ENCODE results near the gene CEP104.

The CEP104 gene

GRCh38 chr1:3886106-3886670 is 29.2 kb upstream of the CEP104 start:
- no peaks in the 10 kb centered on the region for H3K27me3 Mint-ChIP-seq (ENCODE audit: low read depth)
- H3K36me3 Mint-ChIP-seq (ENCODE audit: low read depth) = peaks cover 33% of the 10 kb centered on the region
- no peaks in the 10 kb centered on the region for H3K9me3 Mint-ChIP-seq
- H3K27ac Mint-ChIP-seq = no peak overlapping the region
- H3K4me1 Mint-ChIP-seq (ENCODE audit: low read depth) = peaks cover 11% of the 10 kb centered on the region
- no peak overlapping the region for H3K4me3 Mint-ChIP-seq

- Mint-ChIP-seq H3K27me3 (ENCODE audit: low read depth) (no peaks in the 10 kb centered on the region), H3K36me3 (ENCODE audit: low read depth) (peaks cover 32% of the 10 kb centered on the region), H3K9me3 (no peaks in the 10 kb centered on the region), H3K4me3 (no peak overlapping the region), H3K4me1 (ENCODE audit: low read depth) (peaks cover 7% of the 10 kb centered on the region), H3K27ac (no peak overlapping the region)
These were observed 28.6 kb upstream of the CEP104 start for GRCh38 chr1:3885611-3886010.

GRCh38 chr1:3884966-3885365 is 28.0 kb upstream of the CEP104 start:
- Mint-ChIP-seq H3K4me1 (ENCODE audit: low read depth) (peaks cover 3% of the 10 kb centered on the region), H3K4me3 (no peak overlapping the region), H3K36me3 (ENCODE audit: low read depth) (peaks cover 30% of the 10 kb centered on the region), H3K27ac (no peak overlapping the region), H3K27me3 (ENCODE audit: low read depth) (no peaks in the 10 kb centered on the region), H3K9me3 (no peaks in the 10 kb centered on the region)

- no peak overlapping the region for H3K27ac Mint-ChIP-seq
- peaks cover 9% of the 10 kb centered on the region for H3K9me3 Mint-ChIP-seq
These were observed 26.3 kb upstream of the CEP104 start for GRCh38 chr1:3883194-3883925.

GRCh38 chr1:3881193-3881480 is 24.1 kb upstream of the CEP104 start:
- no peak overlapping the region for H3K27ac Mint-ChIP-seq
- H3K4me1 Mint-ChIP-seq (ENCODE audit: low read depth) = no peaks in the 10 kb centered on the region
- peaks cover 9% of the 10 kb centered on the region for H3K9me3 Mint-ChIP-seq
- no peaks in the 10 kb centered on the region for H3K27me3 Mint-ChIP-seq (ENCODE audit: low read depth)
- H3K36me3 Mint-ChIP-seq (ENCODE audit: low read depth) = peaks cover 31% of the 10 kb centered on the region
- no peak overlapping the region for H3K4me3 Mint-ChIP-seq

More at GRCh38 chr1:3883194-3883925, 26.3 kb upstream of the CEP104 start:
- H3K36me3 Mint-ChIP-seq (ENCODE audit: low read depth) = peaks cover 35% of the 10 kb centered on the region
- H3K4me3 Mint-ChIP-seq = no peak overlapping the region
- H3K27me3 Mint-ChIP-seq (ENCODE audit: low read depth) = no peaks in the 10 kb centered on the region
- no peaks in the 10 kb centered on the region for H3K4me1 Mint-ChIP-seq (ENCODE audit: low read depth)

- Mint-ChIP-seq H3K27ac (no peak overlapping the region), H3K9me3 (peaks cover 9% of the 10 kb centered on the region), H3K4me3 (no peak overlapping the region), H3K27me3 (ENCODE audit: low read depth) (no peaks in the 10 kb centered on the region), H3K36me3 (ENCODE audit: low read depth) (peaks cover 35% of the 10 kb centered on the region), H3K4me1 (ENCODE audit: low read depth) (no peaks in the 10 kb centered on the region)
These were observed 23.6 kb upstream of the CEP104 start for GRCh38 chr1:3880429-3881192.

GRCh38 chr1:3879787-3880428 is 22.9 kb upstream of the CEP104 start:
- peaks cover 40% of the 10 kb centered on the region for H3K36me3 Mint-ChIP-seq (ENCODE audit: low read depth)
- no peaks in the 10 kb centered on the region for H3K4me1 Mint-ChIP-seq (ENCODE audit: low read depth)
- H3K4me3 Mint-ChIP-seq = no peak overlapping the region
- peaks cover 9% of the 10 kb centered on the region for H3K9me3 Mint-ChIP-seq
- H3K27me3 Mint-ChIP-seq (ENCODE audit: low read depth) = no peaks in the 10 kb centered on the region
- no peak overlapping the region for H3K27ac Mint-ChIP-seq

GRCh38 chr1:3879099-3879498 is 22.1 kb upstream of the CEP104 start:
- no peak overlapping the region for H3K4me3 Mint-ChIP-seq
- H3K4me1 Mint-ChIP-seq (ENCODE audit: low read depth) = no peaks in the 10 kb centered on the region
- no peaks in the 10 kb centered on the region for H3K27me3 Mint-ChIP-seq (ENCODE audit: low read depth)
- H3K9me3 Mint-ChIP-seq = peaks cover 9% of the 10 kb centered on the region
- H3K27ac Mint-ChIP-seq = no peak overlapping the region
- peaks cover 37% of the 10 kb centered on the region for H3K36me3 Mint-ChIP-seq (ENCODE audit: low read depth)

GRCh38 chr1:3876716-3877115 is 19.7 kb upstream of the CEP104 start:
- Mint-ChIP-seq H3K36me3 (ENCODE audit: low read depth) (peaks cover 42% of the 10 kb centered on the region), H3K9me3 (peaks cover 9% of the 10 kb centered on the region), H3K4me1 (ENCODE audit: low read depth) (no peaks in the 10 kb centered on the region), H3K4me3 (no peak overlapping the region), H3K27me3 (ENCODE audit: low read depth) (no peaks in the 10 kb centered on the region), H3K27ac (no peak overlapping the region)

- H3K27ac Mint-ChIP-seq = no peak overlapping the region
- H3K4me3 Mint-ChIP-seq = no peak overlapping the region
- H3K27me3 Mint-ChIP-seq (ENCODE audit: low read depth) = no peaks in the 10 kb centered on the region
- peaks cover 9% of the 10 kb centered on the region for H3K9me3 Mint-ChIP-seq
- H3K36me3 Mint-ChIP-seq (ENCODE audit: low read depth) = peaks cover 39% of the 10 kb centered on the region
- no peaks in the 10 kb centered on the region for H3K4me1 Mint-ChIP-seq (ENCODE audit: low read depth)
These were observed 17.7 kb upstream of the CEP104 start for GRCh38 chr1:3874736-3875135.

- no peak overlapping the region for H3K4me3 Mint-ChIP-seq
- peaks cover 35% of the 10 kb centered on the region for H3K36me3 Mint-ChIP-seq (ENCODE audit: low read depth)
- H3K9me3 Mint-ChIP-seq = peaks cover 7% of the 10 kb centered on the region
- H3K27ac Mint-ChIP-seq = no peak overlapping the region
- H3K27me3 Mint-ChIP-seq (ENCODE audit: low read depth) = no peaks in the 10 kb centered on the region
- no peaks in the 10 kb centered on the region for H3K4me1 Mint-ChIP-seq (ENCODE audit: low read depth)
These were observed 15.5 kb upstream of the CEP104 start for GRCh38 chr1:3872546-3872945.

- Mint-ChIP-seq H3K27ac (no peak overlapping the region), H3K36me3 (ENCODE audit: low read depth) (peaks cover 35% of the 10 kb centered on the region), H3K4me1 (ENCODE audit: low read depth) (no peaks in the 10 kb centered on the region), H3K4me3 (no peak overlapping the region), H3K9me3 (peaks cover 7% of the 10 kb centered on the region), H3K27me3 (ENCODE audit: low read depth) (no peaks in the 10 kb centered on the region)
These were observed 14.4 kb upstream of the CEP104 start for GRCh38 chr1:3871451-3871805.

- no peak overlapping the region for H3K27ac Mint-ChIP-seq
- peaks cover 24% of the 10 kb centered on the region for H3K36me3 Mint-ChIP-seq (ENCODE audit: low read depth)
- H3K4me3 Mint-ChIP-seq = no peak overlapping the region
- H3K27me3 Mint-ChIP-seq (ENCODE audit: low read depth) = no peaks in the 10 kb centered on the region
- H3K9me3 Mint-ChIP-seq = peaks cover 7% of the 10 kb centered on the region
- H3K4me1 Mint-ChIP-seq (ENCODE audit: low read depth) = no peaks in the 10 kb centered on the region
These were observed 12.8 kb upstream of the CEP104 start for GRCh38 chr1:3869751-3870301.

GRCh38 chr1:3868464-3869006 is 11.5 kb upstream of the CEP104 start:
- Mint-ChIP-seq H3K4me3 (no peak overlapping the region), H3K4me1 (ENCODE audit: low read depth) (no peaks in the 10 kb centered on the region), H3K27me3 (ENCODE audit: low read depth) (no peaks in the 10 kb centered on the region), H3K36me3 (ENCODE audit: low read depth) (peaks cover 17% of the 10 kb centered on the region), H3K27ac (no peak overlapping the region), H3K9me3 (peaks cover 7% of the 10 kb centered on the region)

Data from T-helper 1 cell treated with Interleukin-12 subunit alpha and Interleukin-12 subunit beta and Interleukin-4 antibody, amounts not matched to agents 30 μg/mL and 1 μg/mL, for 36 hours (primary cell).